DMS153 treated with DMSO at 0.1 percent for 48 hours (cell line): ENCODE measurements around the gene PRSS36.
A peak's percentile ranks its signal among the peaks of the same experiment; 100 is the strongest.
"Not testable (repeated sequence)": the region's sequence is repeated elsewhere in the genome, so short reads cannot be mapped to it uniquely, and the experiment has no call there.

Experiments used
- DNase-seq: peaks from one replicate; lab custom pipeline; 2025; ENCODE audit not compliant: unreplicated experiment; lab: John Stamatoyannopoulos, UW

Gene PRSS36

DNA sequence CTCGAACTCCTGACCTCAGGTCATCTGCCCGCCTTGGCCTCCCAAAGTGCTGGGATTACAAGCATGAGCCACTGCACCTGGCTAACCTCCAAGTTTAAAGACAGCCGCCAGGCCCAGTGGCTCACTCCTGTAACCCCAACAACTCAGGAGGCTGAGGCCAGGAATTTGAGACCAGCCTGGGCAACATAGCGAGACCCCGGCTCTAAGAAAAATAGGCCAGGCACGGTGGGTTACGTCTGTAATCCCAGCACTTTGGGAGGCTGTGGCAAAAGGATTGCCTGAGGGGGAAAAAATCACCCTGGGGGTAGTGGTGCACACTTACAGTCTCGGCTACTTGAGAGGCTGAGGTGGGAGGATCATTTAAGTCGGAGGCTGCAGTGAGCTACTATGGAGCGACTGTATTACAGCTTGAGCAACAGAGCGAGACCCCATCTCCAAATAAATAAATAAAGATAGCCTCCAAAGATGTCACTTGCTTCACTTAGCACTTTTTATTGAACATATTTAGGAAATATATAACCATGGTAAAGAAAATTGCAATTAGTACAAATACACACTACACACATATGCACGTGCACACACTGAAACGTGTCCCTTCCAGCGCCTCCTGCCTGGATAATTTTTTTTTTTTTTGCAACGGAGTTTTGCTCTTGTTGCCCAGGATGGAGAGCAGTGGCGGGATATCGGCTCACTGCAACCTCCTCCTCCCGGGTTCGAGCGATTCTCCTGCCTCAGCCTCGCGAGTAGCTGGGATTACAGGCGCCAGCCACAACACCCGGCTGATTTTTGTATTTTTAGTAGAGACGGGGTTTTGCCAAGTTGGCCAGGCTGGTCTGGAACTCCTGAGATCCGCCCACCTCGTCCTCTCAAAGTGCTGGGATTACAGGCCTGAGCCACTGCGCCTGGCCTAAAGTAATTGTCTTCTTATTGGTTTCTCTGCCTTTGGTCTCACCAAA, 43.1 kb downstream of the PRSS36 start:
- no peak for DNase-seq

- peak; percentile 45 for DNase-seq
Measured at GRCh38 chr16:31105677-31106213, 44.1 kb downstream of the PRSS36 start.

- DNase-seq, result not testable (repeated sequence)
Measured at GRCh38 chr16:31100876-31101641, 48.8 kb downstream of the PRSS36 start.

GRCh38 chr16:31099860-31100638, 49.8 kb downstream of the PRSS36 start:
- no peak for DNase-seq

DNA sequence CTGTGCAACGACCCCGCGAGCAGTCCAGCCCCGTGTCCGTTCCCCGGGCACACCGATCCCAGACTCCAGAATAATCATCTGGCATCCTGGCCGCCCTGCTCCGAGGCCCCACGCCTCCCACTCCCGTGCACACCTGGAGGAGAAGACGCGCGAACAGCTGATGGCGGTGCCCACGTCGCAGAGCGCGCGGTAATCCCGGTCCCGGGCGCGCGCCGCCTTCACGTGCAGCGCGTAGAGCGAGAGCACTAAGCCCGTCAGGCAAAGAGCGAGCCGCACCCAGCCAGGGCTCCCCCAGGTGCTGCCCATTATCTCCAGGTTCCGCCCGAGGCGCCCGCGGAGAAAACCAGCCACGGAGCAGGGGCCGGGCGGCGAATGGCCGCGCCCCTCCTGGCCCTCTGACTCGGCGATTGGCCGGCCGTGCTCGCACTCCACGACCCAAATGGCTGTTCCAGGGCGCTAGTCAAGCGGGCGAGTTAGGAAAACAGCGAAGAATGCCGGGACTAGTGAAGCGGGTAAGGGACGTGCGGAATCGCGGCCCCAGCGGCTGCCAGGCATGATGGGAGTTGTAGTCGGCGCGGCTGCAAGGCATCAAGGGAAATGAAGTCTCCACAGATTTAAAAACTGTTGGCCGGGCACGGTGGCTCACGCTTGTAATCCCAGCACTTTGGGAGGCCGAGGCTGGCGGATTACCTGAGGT, 55.3 kb downstream of the PRSS36 start, which contains the start of gene VKORC1:
Gene VKORC1, minus strand, starts transcription at position 374 of the 697 bp plus-strand sequence. Its CDS starts 68 bp downstream, at position 306.
- DNase-seq, result peak; percentile 96

- DNase-seq, result no peak
Measured at GRCh38 chr16:31094088-31094423, 55.8 kb downstream of the PRSS36 start.

DNA sequence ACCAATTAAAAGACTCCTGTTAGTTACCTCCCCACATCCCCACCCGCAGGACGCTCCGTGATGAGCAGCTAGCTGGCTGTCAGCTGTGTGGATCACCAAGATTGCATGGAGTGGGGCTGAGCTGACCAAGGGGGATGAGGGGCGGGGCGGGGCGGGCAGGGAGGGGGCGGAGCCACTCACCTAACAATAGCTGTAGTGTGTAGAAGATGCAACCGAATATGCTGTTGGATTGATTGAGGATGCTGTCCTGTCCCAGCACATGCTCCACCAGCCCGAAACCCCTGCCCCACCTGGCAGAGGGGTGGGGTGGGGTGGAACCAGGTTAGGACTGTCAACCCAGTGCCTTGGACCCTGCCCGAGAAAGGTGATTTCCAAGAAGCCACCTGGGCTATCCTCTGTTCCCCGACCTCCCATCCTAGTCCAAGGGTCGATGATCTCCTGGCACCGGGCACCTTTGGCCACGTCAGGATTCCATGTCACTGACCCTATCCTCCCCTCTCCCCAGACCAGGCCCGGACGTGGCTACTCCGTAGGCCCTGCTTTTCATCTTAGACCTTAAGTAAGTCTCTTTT, 56.6 kb downstream of the PRSS36 start:
- DNase-seq, result no peak

DNA sequence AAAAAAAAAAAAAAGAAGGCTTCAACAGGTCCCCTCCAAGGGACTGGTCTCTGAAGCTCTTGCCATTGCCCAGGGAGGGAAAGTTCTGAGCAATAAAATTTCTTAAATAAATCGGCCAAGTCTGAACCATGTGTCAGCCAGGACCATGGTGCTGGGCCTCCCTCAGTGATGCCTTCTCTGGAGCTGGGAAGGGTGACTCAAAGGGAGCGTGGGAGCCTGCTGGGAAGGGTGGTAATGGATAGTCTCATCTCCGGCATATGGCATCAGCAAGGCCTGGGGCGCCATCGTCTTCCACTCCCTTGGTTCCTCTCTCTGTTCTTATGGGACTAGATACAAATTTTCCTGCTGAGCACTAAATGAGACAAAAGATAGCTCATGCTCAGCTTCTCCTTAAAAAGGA, 57.5 kb downstream of the PRSS36 start:
- DNase-seq, result no peak

- no peak for DNase-seq
Measured at GRCh38 chr16:31090540-31090939, 59.3 kb downstream of the PRSS36 start.

- DNase-seq, result no peak
Measured at GRCh38 chr16:31089199-31089598, 60.7 kb downstream of the PRSS36 start.
